Effector memory CD4-positive, alpha-beta T cell (primary cell): ENCODE measurements around the gene PRIMA1.
"Not testable (repeated sequence)": the region's sequence is repeated elsewhere in the genome, so short reads cannot be mapped to it uniquely, and the experiment has no call there.

ENCODE experiments used
- DNase-seq, 3 donors: peaks; one replicate each; pipeline ENCODE4 v3.0.0-alpha.2; 2020
- H3K27ac ChIP-seq: 2 replicates; pipeline ENCODE4 v1.7.0; 2013; ENCODE audit warnings: mild to moderate bottlenecking, low read length, moderate library complexity; ENCODE audit not compliant: insufficient read depth, poor library complexity, severe bottlenecking
- H3K27me3 ChIP-seq: replicated peaks from 2 replicates; pipeline ENCODE4 v1.7.0; 2013; ENCODE audit warnings: mild to moderate bottlenecking, low read length; ENCODE audit not compliant: insufficient read depth, control insufficient read depth, poor library complexity, severe bottlenecking
- H3K36me3 ChIP-seq: 2 replicates; pipeline ENCODE4 v1.7.0; 2013; ENCODE audit warnings: mild to moderate bottlenecking, low read length, moderate library complexity; ENCODE audit not compliant: control insufficient read depth, insufficient read depth
- H3K4me1 ChIP-seq: 2 replicates; pipeline ENCODE4 v1.7.0; 2013; ENCODE audit warnings: low read length, mild to moderate bottlenecking; ENCODE audit not compliant: control insufficient read depth, insufficient read depth, poor library complexity, severe bottlenecking
- H3K4me3 ChIP-seq: 2 replicates; pipeline ENCODE4 v1.7.0; 2013; ENCODE audit warnings: low read length, low read depth, mild to moderate bottlenecking; ENCODE audit not compliant: insufficient read depth, poor library complexity, severe bottlenecking
- H3K9me3 ChIP-seq: 2 replicates; pipeline ENCODE4 v1.7.0; 2013; ENCODE audit warnings: mild to moderate bottlenecking, low read length, moderate library complexity; ENCODE audit not compliant: control insufficient read depth

Gene PRIMA1

GRCh38 chr14:93818857-93819256 is 30.6 kb upstream of the PRIMA1 start:
- no peak overlapping the region for H3K27ac ChIP-seq
- H3K4me1 ChIP-seq: no peaks in the 10 kb centered on the region
- H3K36me3 ChIP-seq: no peaks in the 10 kb centered on the region
- DNase-seq: no peak
- no peaks in the 10 kb centered on the region for H3K27me3 ChIP-seq
- H3K4me3 ChIP-seq: no peak overlapping the region
- H3K9me3 ChIP-seq: no peaks in the 10 kb centered on the region

GRCh38 chr14:93811676-93812075 is 23.4 kb upstream of the PRIMA1 start:
- DNase-seq: no peak
- Histone ChIP-seq H3K4me1 (no peaks in the 10 kb centered on the region), H3K27ac (no peak overlapping the region), H3K27me3 (no peaks in the 10 kb centered on the region), H3K9me3 (no peaks in the 10 kb centered on the region), H3K4me3 (no peak overlapping the region), H3K36me3 (no peaks in the 10 kb centered on the region)

DNA sequence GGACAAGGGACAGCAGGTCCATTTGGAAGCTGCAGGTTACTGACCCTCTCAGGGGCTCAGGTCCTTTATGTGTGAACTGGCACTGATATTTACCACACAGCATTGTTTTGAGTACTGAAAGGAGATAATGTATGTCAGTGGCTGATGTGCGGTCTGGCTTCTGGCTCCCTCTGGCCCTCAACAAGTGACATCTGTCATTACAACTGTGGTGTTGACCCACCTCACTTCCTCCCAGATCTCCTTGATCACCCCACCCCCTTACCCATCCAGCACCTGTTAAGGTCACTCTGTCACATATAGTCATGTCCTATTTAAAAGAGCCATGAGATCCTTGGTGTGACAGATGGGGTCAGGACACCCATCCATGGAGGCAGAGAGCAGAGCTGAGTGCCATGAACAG is 22.7 kb upstream of the PRIMA1 start:
- no peaks in the 10 kb centered on the region for H3K4me1 ChIP-seq
- H3K27me3 ChIP-seq: no peaks in the 10 kb centered on the region
- no peak for DNase-seq
- no peaks in the 10 kb centered on the region for H3K36me3 ChIP-seq
- no peaks in the 10 kb centered on the region for H3K9me3 ChIP-seq
- H3K27ac ChIP-seq: no peak overlapping the region
- H3K4me3 ChIP-seq: no peak overlapping the region

DNA sequence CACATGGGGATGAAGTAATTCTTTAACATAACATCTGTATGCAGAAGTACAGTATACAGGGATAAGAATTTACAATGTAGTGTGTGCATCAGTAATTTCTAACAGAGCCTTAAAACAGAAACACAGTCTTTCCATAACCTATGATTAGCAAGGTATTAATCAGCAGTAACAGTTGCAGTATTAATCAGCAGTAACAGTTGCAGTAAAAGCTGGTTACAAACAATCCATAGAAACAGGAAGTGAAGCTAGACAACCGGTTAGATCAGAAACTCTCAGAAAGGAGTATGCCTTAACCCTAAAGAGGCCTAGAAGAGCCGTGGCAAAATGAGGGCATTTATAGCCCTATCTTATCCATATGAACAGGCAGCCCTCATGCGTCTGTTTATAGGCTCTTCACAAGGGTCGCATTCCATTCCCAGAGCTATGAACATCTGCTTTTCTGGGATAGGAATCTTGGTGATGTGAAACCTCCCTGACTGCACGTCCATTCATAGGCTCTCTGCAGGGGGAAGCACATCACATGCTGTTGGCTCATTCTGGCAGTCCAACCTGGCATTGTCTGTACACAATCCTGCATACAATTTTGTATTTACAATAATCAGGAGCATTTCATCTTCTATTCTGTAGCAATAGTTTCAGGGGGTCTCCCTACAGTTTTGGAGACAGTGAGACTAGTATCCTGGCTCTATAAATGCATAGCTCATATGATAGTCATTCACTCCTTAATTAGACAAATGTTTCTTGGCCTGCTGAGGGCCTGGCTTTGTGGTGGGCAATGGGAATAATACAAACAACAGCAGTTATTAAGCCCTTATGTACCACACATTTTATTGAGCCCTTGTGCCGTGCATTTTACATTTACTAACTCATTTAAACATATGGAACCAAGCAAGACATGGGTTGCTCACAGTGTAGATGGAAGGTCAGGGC is 21.5 kb upstream of the PRIMA1 start:
- not testable (repeated sequence) for H3K9me3 ChIP-seq, H3K4me1 ChIP-seq, H3K27ac ChIP-seq, H3K36me3 ChIP-seq, H3K4me3 ChIP-seq, H3K27me3 ChIP-seq, DNase-seq

DNA sequence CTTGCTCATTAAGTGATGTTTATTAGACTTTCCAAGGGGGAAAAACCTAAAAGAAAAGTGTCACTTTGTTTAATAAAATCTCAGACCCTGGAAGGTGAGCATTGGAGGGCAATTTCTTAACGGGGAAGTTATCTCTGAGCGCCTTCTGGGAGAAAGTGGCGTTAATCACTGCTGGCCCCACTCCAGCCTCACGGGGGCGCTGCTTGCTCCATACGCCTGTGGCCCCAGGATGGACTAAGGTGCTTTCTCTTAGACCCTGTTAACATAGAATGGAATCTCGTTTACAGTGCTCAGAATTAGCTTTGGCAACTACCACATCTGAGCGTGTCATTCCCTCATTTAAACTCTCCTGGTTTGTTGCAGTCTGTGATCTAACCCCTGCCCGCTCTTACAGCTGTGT is 16.4 kb upstream of the PRIMA1 start:
- Histone ChIP-seq H3K9me3 (no peaks in the 10 kb centered on the region), H3K27ac (no peak overlapping the region), H3K36me3 (no peaks in the 10 kb centered on the region), H3K4me3 (no peak overlapping the region), H3K4me1 (no peaks in the 10 kb centered on the region), H3K27me3 (no peaks in the 10 kb centered on the region)
- no peak for DNase-seq

GRCh38 chr14:93803408-93804318 is 15.4 kb upstream of the PRIMA1 start:
- H3K27me3 ChIP-seq: no peaks in the 10 kb centered on the region
- H3K9me3 ChIP-seq: no peaks in the 10 kb centered on the region
- H3K36me3 ChIP-seq: no peaks in the 10 kb centered on the region
- DNase-seq: no peak
- no peak overlapping the region for H3K27ac ChIP-seq
- no peaks in the 10 kb centered on the region for H3K4me1 ChIP-seq
- H3K4me3 ChIP-seq: no peak overlapping the region

- H3K36me3 ChIP-seq: no peaks in the 10 kb centered on the region
These were observed 12.0 kb upstream of the PRIMA1 start for GRCh38 chr14:93799989-93800921.

DNA sequence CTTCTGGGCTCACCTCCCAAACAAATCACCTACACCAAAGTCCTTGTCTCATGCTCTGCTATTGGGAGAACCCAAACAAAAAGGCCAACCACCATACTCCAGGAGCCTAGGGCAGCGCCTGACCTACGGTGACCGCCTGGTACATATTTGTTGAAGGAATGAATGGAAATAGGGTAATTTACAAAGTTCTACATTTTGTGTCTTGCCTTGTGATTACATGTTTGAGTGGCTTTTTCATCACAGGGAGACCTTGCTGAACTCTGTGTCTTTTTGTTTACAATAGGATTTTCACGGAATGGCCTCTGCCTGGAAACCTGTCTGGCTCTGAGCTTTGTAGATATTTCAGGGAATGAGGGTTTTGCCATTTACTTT is 11.3 kb upstream of the PRIMA1 start:
- DNase-seq: no peak
- Histone ChIP-seq H3K4me1 (no peaks in the 10 kb centered on the region), H3K27ac (no peak overlapping the region)

More at GRCh38 chr14:93799989-93800921, 12.0 kb upstream of the PRIMA1 start:
- Histone ChIP-seq H3K4me1 (no peaks in the 10 kb centered on the region), H3K4me3 (no peak overlapping the region), H3K27me3 (no peaks in the 10 kb centered on the region), H3K27ac (no peak overlapping the region), H3K9me3 (no peaks in the 10 kb centered on the region)
- DNase-seq: no peak

GRCh38 chr14:93797536-93797935 is 9.3 kb upstream of the PRIMA1 start:
- Histone ChIP-seq H3K36me3 (no peaks in the 10 kb centered on the region), H3K27me3 (no peaks in the 10 kb centered on the region), H3K9me3 (no peaks in the 10 kb centered on the region), H3K27ac (no peak overlapping the region), H3K4me1 (no peaks in the 10 kb centered on the region), H3K4me3 (no peak overlapping the region)
- no peak for DNase-seq

More for the DNA sequence above, 11.3 kb upstream of the PRIMA1 start:
- Histone ChIP-seq H3K4me3 (no peak overlapping the region), H3K36me3 (no peaks in the 10 kb centered on the region), H3K27me3 (no peaks in the 10 kb centered on the region), H3K9me3 (no peaks in the 10 kb centered on the region)
